ENCODE measurements around the gene EBF4. TPM values are rescaled to one million over a fixed set of nuclear protein-coding genes. Genes with fewer than 3 reads are reported as not detected.

The EBF4 gene
- total RNA-seq, 1 donor: 2.6 TPM

DNA sequence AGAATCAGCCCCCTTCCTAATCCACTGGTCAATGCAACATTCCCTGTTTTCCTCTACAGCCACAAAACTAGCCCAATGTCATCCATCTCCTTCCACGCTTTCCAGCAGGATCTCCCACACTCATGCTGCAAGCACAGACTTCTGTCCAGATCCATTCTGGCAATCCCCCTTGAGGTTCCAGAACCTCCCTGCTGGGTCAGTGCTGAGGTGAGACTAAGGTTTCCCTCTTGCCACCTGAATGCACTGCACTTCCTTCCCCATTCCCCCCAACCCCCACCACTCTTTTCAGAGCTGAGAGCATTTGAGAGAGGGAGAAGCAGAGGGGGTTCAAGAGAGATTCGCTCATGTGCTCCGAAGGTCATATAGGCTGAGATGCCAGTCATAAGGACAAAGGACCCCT is 43.9 kb downstream of the EBF4 start:
- H3K4me3 ChIP-seq (ENCODE audit: low read depth, low read length): no peak overlapping the region
- DNase-seq (ENCODE audit: low read depth): no peak
- TF ChIP-seq CTCF (IDR thresholded peaks at IDR 0.05; ENCODE audit: insufficient read depth, low read depth, low read length): no peak

GRCh38 chr20:2738331-2739041 is 45.9 kb downstream of the EBF4 start:
- H3K4me3 ChIP-seq (ENCODE audit: low read depth, low read length): no peak overlapping the region
- DNase-seq (ENCODE audit: low read depth): no peak
- no peak for TF ChIP-seq CTCF (IDR thresholded peaks at IDR 0.05; ENCODE audit: insufficient read depth, low read depth, low read length)

DNA sequence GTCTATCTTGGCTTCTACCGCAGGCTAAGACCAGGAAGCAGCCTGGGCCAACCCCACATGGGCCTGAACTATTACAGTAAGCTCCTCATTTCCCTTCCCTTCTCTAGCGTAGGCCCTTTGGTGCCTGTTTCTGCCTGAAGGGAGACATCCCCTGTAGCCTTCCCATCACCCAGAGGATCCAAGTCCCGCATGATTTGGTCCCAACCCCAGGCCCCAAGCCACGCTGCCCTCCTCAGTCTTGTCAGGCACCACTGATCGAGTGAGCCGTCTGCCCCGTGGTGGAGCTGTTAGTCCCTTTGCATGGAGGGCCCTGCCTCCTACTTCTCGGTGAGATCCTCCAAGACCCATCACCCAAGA is 46.4 kb downstream of the EBF4 start:
- no peak overlapping the region for H3K4me3 ChIP-seq (ENCODE audit: low read depth, low read length)
- no peak for TF ChIP-seq CTCF (IDR thresholded peaks at IDR 0.05; ENCODE audit: insufficient read depth, low read depth, low read length)
- no peak for DNase-seq (ENCODE audit: low read depth)

GRCh38 chr20:2740702-2741101 is 48.1 kb downstream of the EBF4 start:
- TF ChIP-seq CTCF (IDR thresholded peaks at IDR 0.05; ENCODE audit: insufficient read depth, low read depth, low read length): no peak
- no peak overlapping the region for H3K4me3 ChIP-seq (ENCODE audit: low read depth, low read length)
- no peak for DNase-seq (ENCODE audit: low read depth)

DNA sequence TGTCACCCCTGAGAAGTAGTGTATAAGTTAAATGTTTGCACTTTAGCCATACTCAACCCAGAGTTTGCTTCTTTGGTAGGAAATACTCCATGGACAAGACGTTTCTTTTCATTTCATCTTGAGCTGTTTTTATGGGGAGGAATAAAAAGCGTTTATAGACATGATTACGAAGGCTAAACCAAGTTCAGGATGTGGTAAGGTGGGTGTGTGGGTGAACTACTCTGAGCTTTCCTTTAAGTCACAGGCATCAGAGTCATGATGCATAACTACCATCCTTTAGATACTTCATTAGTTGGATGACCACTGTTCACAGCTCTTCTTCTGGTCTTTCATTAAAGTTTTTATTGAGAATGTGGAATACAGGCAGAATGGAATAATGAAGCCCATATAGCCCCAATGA is 48.9 kb downstream of the EBF4 start:
- no peak overlapping the region for H3K4me3 ChIP-seq (ENCODE audit: low read depth, low read length)
- no peak for DNase-seq (ENCODE audit: low read depth)
- no peak for TF ChIP-seq CTCF (IDR thresholded peaks at IDR 0.05; ENCODE audit: insufficient read depth, low read depth, low read length)

DNA sequence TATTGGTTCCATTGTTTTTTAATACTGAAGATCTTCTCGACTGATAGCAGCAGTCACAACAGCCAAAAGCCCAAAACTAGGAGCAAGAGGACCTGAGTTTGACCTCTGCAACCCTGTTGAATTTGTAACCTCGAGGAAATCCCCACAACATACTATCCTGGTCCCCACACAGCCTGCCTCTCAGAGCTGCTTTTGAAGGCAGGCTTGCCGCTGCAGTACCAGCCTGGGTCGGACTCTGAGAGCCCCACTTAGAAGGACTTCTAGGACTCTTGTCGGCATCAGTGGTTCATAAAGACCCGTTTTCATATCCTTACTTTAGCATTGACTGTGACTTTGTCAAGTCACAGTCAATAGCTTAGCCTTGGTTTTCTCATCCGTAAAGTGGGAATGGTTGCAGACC is 49.3 kb downstream of the EBF4 start:
- H3K4me3 ChIP-seq (ENCODE audit: low read depth, low read length): no peak overlapping the region
- no peak for TF ChIP-seq CTCF (IDR thresholded peaks at IDR 0.05; ENCODE audit: insufficient read depth, low read depth, low read length)
- DNase-seq (ENCODE audit: low read depth): no peak

GRCh38 chr20:2742431-2742830 is 49.9 kb downstream of the EBF4 start:
- no peak overlapping the region for H3K4me3 ChIP-seq (ENCODE audit: low read depth, low read length)
- no peak for DNase-seq (ENCODE audit: low read depth)
- TF ChIP-seq CTCF (IDR thresholded peaks at IDR 0.05; ENCODE audit: insufficient read depth, low read depth, low read length): no peak
